Cardiac fibroblast (primary cell): Measurements from ENCODE around the gene CFAP74.
"Not testable (repeated sequence)": the region's sequence is repeated elsewhere in the genome, so short reads cannot be mapped to it uniquely, and the experiment has no call there.

Source experiments
- DNase-seq, 2 donors: peaks; one replicate each; pipeline versions ENCODE4 v3.0.0 to v3.0.0-alpha.2; 2010; ENCODE audit warnings: low read depth in 2 of 2
- H3K4me3 ChIP-seq, 2 donors: replicated peaks in 1 of 2; 1 replicate in 1 of 2; 2 replicates in 1 of 2; pipeline ENCODE4 v1.5.1; 2011; ENCODE audit warnings: low read depth in 2 of 2, low read length in 2 of 2, mild to moderate bottlenecking in 2 of 2, moderate library complexity in 1 of 2
- TF ChIP-seq, protein P1 (sequence below): IDR thresholded peaks from one replicate; pipeline ENCODE4 v1.5.1; 2011; ENCODE audit warnings: low read depth, mild to moderate bottlenecking, low read length, inconsistent platforms

CFAP74 gene

GRCh38 chr1:1980467-1981141, 23.0 kb downstream of the CFAP74 start:
- TF ChIP-seq, protein P1, sequence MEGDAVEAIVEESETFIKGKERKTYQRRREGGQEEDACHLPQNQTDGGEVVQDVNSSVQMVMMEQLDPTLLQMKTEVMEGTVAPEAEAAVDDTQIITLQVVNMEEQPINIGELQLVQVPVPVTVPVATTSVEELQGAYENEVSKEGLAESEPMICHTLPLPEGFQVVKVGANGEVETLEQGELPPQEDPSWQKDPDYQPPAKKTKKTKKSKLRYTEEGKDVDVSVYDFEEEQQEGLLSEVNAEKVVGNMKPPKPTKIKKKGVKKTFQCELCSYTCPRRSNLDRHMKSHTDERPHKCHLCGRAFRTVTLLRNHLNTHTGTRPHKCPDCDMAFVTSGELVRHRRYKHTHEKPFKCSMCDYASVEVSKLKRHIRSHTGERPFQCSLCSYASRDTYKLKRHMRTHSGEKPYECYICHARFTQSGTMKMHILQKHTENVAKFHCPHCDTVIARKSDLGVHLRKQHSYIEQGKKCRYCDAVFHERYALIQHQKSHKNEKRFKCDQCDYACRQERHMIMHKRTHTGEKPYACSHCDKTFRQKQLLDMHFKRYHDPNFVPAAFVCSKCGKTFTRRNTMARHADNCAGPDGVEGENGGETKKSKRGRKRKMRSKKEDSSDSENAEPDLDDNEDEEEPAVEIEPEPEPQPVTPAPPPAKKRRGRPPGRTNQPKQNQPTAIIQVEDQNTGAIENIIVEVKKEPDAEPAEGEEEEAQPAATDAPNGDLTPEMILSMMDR: no peak
- no peak for DNase-seq
- H3K4me3 ChIP-seq: no peak overlapping the region

- TF ChIP-seq, protein P1: no peak
- no peak for DNase-seq
- H3K4me3 ChIP-seq: no peak overlapping the region
These were observed 24.0 kb downstream of the CFAP74 start for GRCh38 chr1:1979482-1980165.

GRCh38 chr1:1978690-1979481, 24.7 kb downstream of the CFAP74 start:
- DNase-seq, H3K4me3 ChIP-seq: not testable (repeated sequence)

- TF ChIP-seq, protein P1: no peak
- H3K4me3 ChIP-seq: no peak overlapping the region
- no peak for DNase-seq
These were observed 25.5 kb downstream of the CFAP74 start for GRCh38 chr1:1978108-1978507.

DNA sequence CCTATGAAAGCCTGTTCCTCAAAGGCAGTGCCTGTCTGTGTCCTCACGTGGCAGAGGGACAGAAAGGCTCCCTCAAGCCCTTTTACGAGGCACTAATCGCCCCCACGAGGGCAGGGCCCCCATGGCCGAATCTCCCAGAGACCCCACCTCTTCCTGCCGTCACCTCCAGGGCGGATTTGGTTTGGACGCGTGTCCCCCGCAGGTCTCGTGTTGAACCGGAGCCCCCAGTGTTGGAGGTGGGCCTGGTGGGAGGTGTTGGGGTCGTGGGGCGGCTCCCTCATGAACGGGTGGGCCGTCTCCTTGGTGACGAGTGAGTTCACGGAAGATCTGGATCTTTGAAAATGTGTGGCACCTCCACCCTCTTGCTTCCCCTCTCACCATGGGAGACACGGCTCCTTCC, 27.6 kb downstream of the CFAP74 start:
- no peak overlapping the region for H3K4me3 ChIP-seq
- TF ChIP-seq, protein P1: no peak
- DNase-seq: no peak

DNA sequence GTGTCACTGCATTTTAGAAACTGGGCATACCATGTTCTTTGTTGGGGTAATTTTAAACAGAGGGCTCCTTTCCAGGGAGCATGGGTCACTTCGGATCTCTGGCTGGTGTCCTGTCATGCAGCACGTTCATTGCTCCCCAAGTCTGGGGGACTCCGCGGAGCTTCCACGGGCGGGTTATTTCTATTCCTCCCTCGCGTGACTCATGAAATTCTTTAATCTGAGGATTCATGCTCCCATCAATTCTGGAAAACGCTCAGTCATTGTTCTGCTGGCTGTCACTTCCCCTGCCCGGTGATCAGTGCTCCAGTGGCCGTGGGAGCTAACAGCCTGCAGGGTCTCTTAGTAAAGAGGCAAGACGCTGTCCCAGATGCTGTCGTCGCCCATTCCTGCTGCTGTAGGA, 28.1 kb downstream of the CFAP74 start:
- TF ChIP-seq, protein P1: no peak
- H3K4me3 ChIP-seq: no peak overlapping the region
- no peak for DNase-seq

GRCh38 chr1:1974834-1975233, 28.8 kb downstream of the CFAP74 start:
- no peak overlapping the region for H3K4me3 ChIP-seq
- DNase-seq: no peak
- TF ChIP-seq, protein P1: no peak
